ENCODE measurements around the gene PSD4. TPM values are rescaled to one million over a fixed set of nuclear protein-coding genes. Genes with fewer than 3 reads are reported as not detected.

Gene PSD4
- 18.4 TPM for total RNA-seq

DNA sequence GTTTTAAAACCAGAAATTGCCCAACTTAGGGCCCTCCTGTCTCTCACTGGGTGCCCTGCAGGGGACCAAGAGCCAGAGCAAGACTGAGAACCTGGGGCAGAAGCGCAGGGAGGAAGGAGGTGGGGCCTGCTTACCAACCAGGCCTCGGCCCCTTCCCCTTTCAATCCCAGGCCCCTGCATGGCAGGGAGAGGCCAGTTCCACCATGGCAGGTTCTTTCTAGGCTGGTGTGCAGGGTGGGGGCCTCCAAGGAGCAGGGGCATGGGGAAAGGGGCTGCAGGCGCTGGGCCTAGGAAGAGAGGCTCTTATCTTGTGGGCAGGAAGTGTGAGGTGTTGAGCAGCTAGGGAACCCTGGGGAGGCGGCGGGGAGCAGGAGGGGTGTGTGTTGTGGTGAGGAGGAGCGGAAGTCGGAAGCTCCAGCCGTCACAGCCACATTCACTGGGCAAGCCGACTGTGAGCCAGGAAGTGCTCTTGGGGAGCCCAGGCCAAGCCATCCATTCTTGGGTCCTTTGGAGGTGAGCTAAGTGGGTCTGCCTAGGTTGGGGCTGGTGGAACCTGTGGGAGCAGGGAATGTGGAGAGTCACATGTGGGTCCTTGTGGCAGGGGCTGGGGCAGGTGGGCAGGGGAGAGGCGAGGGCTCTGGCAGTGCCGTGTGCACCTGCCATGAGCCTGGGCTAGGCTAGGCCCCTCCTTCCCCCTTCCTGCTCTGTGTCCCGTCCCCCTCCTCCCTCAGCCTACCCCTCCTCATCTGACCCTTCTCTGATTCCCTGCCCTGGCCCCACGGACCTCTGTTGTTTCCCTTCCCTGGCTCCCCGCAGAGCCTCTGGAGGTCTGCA, at the start of gene PSD4:
TSS of gene PSD4 (plus strand) at position 430 of the 834 bp plus-strand sequence. CDS start 8,486 bp downstream, outside the sequence.

GRCh38 chr2:113126845-113127645, 46.7 kb upstream of the PSD4 start, which contains the start of gene IL1RN:
Gene IL1RN, plus strand, starts transcription at chr2:113127598. Its CDS starts 27 bp downstream, at chr2:113127625.

Other genes starting within 250 kb of the PSD4 start
- not detected for gene IL36G, start 196.0 kb upstream of the PSD4 start, total RNA-seq
- gene IL36A, start 168.5 kb upstream of the PSD4 start, total RNA-seq, result not detected
- gene IL36B, start 121.1 kb upstream of the PSD4 start, total RNA-seq, result not detected
- gene IL36RN, start 114.8 kb upstream of the PSD4 start, total RNA-seq, result not detected
- gene IL1F10, start 106.0 kb upstream of the PSD4 start, total RNA-seq, result not detected
- gene IL1RN, start 46.4 kb upstream of the PSD4 start, total RNA-seq, result 6.0 TPM
- 178 TPM for gene PAX8, start 105.0 kb downstream of the PSD4 start, total RNA-seq

All from metanephros (tissue), 1 donor.